Memory B cell (primary cell): ENCODE data around the gene NUDT8.
"Not testable (repeated sequence)": the region's sequence is repeated elsewhere in the genome, so short reads cannot be mapped to it uniquely, and the experiment has no call there.

Experiments
- ATAC-seq: fragments of 150-1000 bp; cut with Tn5 transposase; 2 replicates; pipeline ENCODE4 v1.10.0; 2021; ENCODE audit warnings: low read depth, mild to moderate bottlenecking, moderate library complexity
- DNase-seq, 2 donors: peaks; one replicate each; pipeline ENCODE4 v3.0.0; 2022; ENCODE audit warnings: low spot score in 2 of 2
- H3K27ac Mint-ChIP-seq: one replicate; pipeline ENCODE4 v1.8.0; 2022; ENCODE audit warnings: mild to moderate bottlenecking, moderate library complexity, mixed read lengths
- H3K27me3 Mint-ChIP-seq: one replicate; pipeline ENCODE4 v1.8.0; 2022; ENCODE audit warnings: mixed read lengths
- H3K36me3 Mint-ChIP-seq: one replicate; pipeline ENCODE4 v1.8.0; 2022; ENCODE audit warnings: mild to moderate bottlenecking, mixed read lengths
- H3K4me1 Mint-ChIP-seq: one replicate; pipeline ENCODE4 v1.8.0; 2022; ENCODE audit warnings: mixed read lengths
- H3K4me3 Mint-ChIP-seq: one replicate; pipeline ENCODE4 v1.8.0; 2022; ENCODE audit warnings: mild to moderate bottlenecking, moderate library complexity, mixed read lengths
- H3K9me3 Mint-ChIP-seq: one replicate; pipeline ENCODE4 v1.8.0; 2022; ENCODE audit warnings: mixed read lengths

The NUDT8 gene

DNA sequence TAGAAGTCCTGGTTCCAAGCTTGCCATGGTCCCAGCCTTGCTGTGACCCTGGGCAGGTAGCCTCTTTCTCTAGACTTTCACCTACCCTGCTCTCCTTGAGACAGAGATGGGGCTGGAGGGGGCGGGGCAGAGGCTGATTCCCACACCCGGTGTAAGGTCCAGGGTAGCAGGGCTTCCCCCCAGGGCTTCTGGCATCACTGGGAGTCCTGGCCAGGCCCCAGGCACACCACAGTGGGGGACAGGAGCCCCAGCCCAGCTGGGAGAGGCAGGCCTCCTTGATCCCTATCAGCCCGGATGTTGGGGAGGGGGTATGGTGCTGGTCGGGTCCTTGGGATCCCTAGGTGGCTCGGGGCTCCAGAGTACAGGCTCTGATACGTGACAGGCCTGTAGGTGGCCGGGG lies 1.7 kb upstream of the NUDT8 start:
- Mint-ChIP-seq H3K4me1 (peaks cover 11% of the 10 kb centered on the region), H3K27ac (no peak overlapping the region), H3K36me3 (no peaks in the 10 kb centered on the region), H3K27me3 (no peaks in the 10 kb centered on the region), H3K9me3 (no peaks in the 10 kb centered on the region), H3K4me3 (no peak overlapping the region)
- ATAC-seq (no peak), DNase-seq (no peak)

- ATAC-seq = no peak
- DNase-seq = no peak
- no peaks in the 10 kb centered on the region for H3K9me3 Mint-ChIP-seq
- peaks cover 11% of the 10 kb centered on the region for H3K4me1 Mint-ChIP-seq
- H3K36me3 Mint-ChIP-seq = no peaks in the 10 kb centered on the region
- no peaks in the 10 kb centered on the region for H3K27me3 Mint-ChIP-seq
- peak overlapping the region; percentile 62 for H3K27ac Mint-ChIP-seq
- H3K4me3 Mint-ChIP-seq = peak overlapping the region; percentile 81
Observed at GRCh38 chr11:67630943-67631331, 1.2 kb upstream of the NUDT8 start.

GRCh38 chr11:67630228-67630942 lies 648 bp upstream of the NUDT8 start:
- H3K9me3 Mint-ChIP-seq = no peaks in the 10 kb centered on the region
- H3K27me3 Mint-ChIP-seq = no peaks in the 10 kb centered on the region
- H3K36me3 Mint-ChIP-seq = no peaks in the 10 kb centered on the region
- DNase-seq (peak; percentile 89 to 90), ATAC-seq (peak; percentile 61)
- peaks cover 11% of the 10 kb centered on the region for H3K4me1 Mint-ChIP-seq
- peak overlapping the region; percentile 81 for H3K4me3 Mint-ChIP-seq
- peak overlapping the region; percentile 62 for H3K27ac Mint-ChIP-seq

- peaks cover 14% of the 10 kb centered on the region for H3K4me1 Mint-ChIP-seq
- H3K36me3 Mint-ChIP-seq = no peaks in the 10 kb centered on the region
- peak overlapping the region; percentile 81 for H3K4me3 Mint-ChIP-seq
- ATAC-seq (no peak), DNase-seq (no peak)
- H3K27ac Mint-ChIP-seq = no peak overlapping the region
- H3K27me3 Mint-ChIP-seq = no peaks in the 10 kb centered on the region
- H3K9me3 Mint-ChIP-seq = no peaks in the 10 kb centered on the region
Observed at GRCh38 chr11:67628710-67629385, 889 bp downstream of the NUDT8 start.

- Mint-ChIP-seq H3K4me3 (peak overlapping the region; percentile 27), H3K36me3 (no peaks in the 10 kb centered on the region), H3K4me1 (peaks cover 14% of the 10 kb centered on the region), H3K27ac (no peak overlapping the region), H3K9me3 (no peaks in the 10 kb centered on the region), H3K27me3 (no peaks in the 10 kb centered on the region)
- no peak for ATAC-seq
- DNase-seq = no peak
Observed at GRCh38 chr11:67627812-67628624, 1.7 kb downstream of the NUDT8 start.

DNA sequence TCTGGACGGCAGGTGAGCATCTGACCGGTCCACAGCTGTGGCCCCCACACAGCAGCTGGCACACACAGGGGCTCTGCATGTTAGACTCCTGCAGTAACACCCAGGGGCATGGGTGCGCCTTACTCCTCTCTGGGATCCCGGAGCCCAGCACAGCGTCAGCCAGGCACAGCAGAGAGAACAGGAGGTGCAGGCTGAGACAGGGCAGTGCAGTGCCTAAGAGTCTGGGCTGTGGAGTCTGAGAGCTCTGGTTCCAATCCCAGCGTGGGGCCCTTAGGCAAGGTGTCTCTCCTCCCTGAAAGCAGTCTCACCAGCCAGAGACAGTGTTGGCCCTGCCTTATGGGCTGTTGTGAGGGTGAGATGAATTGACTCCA lies 2.3 kb downstream of the NUDT8 start:
- ATAC-seq (no peak), DNase-seq (no peak)
- H3K36me3 Mint-ChIP-seq = no peaks in the 10 kb centered on the region
- H3K27me3 Mint-ChIP-seq = no peaks in the 10 kb centered on the region
- H3K4me3 Mint-ChIP-seq = no peak overlapping the region
- H3K4me1 Mint-ChIP-seq = peaks cover 14% of the 10 kb centered on the region
- H3K9me3 Mint-ChIP-seq = no peaks in the 10 kb centered on the region
- no peak overlapping the region for H3K27ac Mint-ChIP-seq

- no peaks in the 10 kb centered on the region for H3K36me3 Mint-ChIP-seq
- no peak overlapping the region for H3K27ac Mint-ChIP-seq
- no peak for ATAC-seq
- peaks cover 14% of the 10 kb centered on the region for H3K4me1 Mint-ChIP-seq
- no peak overlapping the region for H3K4me3 Mint-ChIP-seq
- H3K27me3 Mint-ChIP-seq = no peaks in the 10 kb centered on the region
- no peaks in the 10 kb centered on the region for H3K9me3 Mint-ChIP-seq
- no peak for DNase-seq
Observed at GRCh38 chr11:67626970-67627369, 2.8 kb downstream of the NUDT8 start.

DNA sequence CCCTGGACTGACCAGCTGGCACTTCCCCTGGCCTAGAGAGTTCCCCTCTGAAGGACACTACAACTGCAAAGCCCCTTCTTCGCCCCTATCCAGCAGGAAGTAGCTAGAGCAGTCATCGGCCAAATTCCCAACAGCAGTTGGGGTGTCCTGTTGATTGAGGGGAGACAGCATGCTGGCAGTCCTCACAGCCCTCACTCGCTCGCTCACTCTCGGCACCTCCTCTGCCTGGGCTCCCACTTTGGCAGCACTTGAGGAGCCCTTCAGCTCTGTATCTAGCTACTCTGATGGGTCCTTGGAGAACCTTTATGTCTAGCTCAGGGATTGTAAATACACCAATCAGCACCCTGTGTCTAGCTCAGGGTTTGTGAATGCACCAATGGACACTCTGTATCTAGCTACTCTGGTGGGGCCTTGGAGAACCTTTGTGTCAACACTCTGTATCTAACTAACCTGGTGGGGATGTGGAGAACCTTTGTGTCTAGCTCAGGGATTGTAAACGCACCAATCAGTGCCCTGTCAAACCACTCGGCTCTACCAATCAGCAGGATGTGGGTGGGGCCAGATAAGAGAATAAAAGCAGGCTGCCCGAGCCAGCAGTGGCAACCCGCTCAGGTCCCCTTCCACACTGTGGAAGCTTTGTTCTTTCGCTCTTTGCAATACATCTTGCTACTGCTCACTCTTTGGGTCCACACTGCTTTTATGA lies 3.5 kb downstream of the NUDT8 start:
- ATAC-seq, H3K27ac Mint-ChIP-seq, H3K9me3 Mint-ChIP-seq, H3K27me3 Mint-ChIP-seq, DNase-seq, H3K36me3 Mint-ChIP-seq, H3K4me3 Mint-ChIP-seq: not testable (repeated sequence)
- H3K4me1 Mint-ChIP-seq = peaks cover 14% of the 10 kb centered on the region

DNA sequence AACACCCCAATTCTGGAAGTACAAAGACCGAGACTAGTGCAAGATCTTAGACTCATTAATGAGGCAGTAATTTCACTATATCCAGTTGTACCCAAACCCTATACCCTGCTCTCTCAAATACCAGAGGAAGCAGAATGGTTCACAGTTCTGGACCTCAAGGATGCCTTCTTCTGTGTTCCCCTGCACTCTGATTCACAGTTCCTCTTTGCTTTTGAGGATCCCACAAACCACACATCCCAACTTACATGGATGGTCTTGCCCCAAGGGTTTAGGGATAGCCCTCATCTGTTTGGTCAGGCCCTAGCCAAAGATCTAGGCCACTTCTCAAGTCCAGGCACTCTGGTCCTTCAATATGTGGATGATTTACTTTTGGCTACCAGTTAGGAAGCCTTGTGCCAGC lies 5.9 kb downstream of the NUDT8 start:
- H3K27me3 Mint-ChIP-seq, H3K9me3 Mint-ChIP-seq, H3K36me3 Mint-ChIP-seq, H3K27ac Mint-ChIP-seq, ATAC-seq, H3K4me1 Mint-ChIP-seq, DNase-seq, H3K4me3 Mint-ChIP-seq: not testable (repeated sequence)

GRCh38 chr11:67622905-67623304 lies 6.8 kb downstream of the NUDT8 start:
- H3K4me1 Mint-ChIP-seq, H3K4me3 Mint-ChIP-seq, ATAC-seq, H3K27me3 Mint-ChIP-seq, H3K36me3 Mint-ChIP-seq, H3K9me3 Mint-ChIP-seq, DNase-seq, H3K27ac Mint-ChIP-seq: not testable (repeated sequence)

DNA sequence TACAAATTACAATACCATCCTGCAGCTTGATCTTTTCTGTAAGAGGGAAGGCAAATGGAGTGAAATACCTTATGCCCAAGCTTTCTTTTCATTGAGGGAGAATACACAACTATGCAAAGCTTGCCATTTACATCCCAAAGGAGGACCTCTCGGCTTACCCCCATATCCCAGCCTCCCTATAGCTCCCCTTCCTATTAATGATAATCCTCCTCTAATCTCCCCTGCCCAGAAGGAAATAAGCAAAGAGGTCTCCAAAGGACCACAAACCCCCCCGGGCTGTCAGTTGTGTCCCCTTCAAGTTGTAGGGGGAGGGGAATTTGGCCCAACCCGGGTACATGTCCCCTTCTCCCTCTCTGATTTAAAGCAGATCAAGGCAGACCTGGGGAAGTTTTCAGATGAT lies 7.8 kb downstream of the NUDT8 start:
- not testable (repeated sequence) for H3K27ac Mint-ChIP-seq, H3K4me3 Mint-ChIP-seq, DNase-seq, H3K27me3 Mint-ChIP-seq, ATAC-seq, H3K36me3 Mint-ChIP-seq, H3K9me3 Mint-ChIP-seq, H3K4me1 Mint-ChIP-seq

DNA sequence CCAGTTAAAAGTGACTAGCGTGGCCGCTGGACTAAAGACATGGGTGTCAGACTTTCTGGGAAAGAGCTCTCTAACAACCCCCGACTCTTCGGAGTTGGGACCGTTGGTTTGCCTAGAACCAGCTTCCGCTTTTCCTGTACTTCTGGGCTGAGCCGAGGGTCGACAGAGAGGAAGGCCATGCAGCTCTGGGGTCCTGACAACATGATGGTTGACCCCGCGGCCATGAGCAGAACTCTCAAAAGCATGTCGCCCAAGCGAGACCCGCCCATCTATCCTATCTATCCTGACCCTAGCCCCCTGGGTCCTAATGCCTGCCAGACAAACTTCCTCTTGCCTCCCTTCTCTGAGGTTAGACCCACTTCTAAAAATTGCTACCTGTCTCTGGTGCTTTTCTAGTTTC lies 9.1 kb downstream of the NUDT8 start:
- not testable (repeated sequence) for DNase-seq, H3K4me1 Mint-ChIP-seq, H3K9me3 Mint-ChIP-seq, H3K27me3 Mint-ChIP-seq, H3K27ac Mint-ChIP-seq, H3K36me3 Mint-ChIP-seq, H3K4me3 Mint-ChIP-seq, ATAC-seq

DNA sequence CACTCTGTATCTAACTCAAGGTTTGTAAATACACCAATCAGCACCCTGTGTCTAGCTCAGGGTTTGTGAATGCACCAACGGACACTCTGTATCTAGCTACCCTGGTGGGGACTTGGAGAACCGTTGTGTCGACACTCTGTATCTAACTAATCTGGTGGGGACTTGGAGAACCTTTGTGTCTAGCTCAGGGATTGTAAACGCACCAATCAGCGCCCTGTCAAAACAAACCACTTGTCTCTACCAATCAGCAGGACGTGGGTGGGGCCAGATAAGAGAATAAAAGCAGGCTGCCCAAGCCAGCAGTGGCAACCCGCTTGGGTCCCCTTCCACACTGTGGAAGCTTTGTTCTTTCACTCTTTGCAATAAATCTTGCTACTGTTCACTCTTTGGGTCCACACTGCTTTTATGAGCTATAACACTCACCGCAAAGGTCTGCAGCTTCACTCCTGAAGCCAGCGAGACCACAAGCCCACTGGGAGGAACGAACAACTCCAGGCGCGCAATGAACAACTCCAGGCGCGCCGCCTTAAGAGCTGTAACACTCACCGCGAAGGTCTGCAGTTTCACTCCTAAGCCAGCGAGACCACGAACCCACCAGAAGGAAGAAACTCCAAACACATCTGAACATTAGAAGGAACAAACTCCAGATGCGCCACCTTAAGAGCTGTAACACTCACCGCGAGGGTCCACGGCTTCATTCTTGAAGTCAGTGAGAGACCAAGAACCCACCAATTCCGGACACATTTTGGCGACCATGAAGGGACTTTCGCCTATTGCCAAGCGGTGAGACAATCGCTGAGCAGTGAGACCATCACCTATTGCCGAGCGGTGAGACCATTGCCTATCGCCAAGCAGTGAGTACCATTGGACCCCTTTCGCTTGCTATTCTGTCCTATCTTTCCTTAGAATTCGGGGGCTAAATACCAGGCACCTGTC lies 9.8 kb downstream of the NUDT8 start:
- not testable (repeated sequence) for H3K9me3 Mint-ChIP-seq, H3K4me1 Mint-ChIP-seq, H3K36me3 Mint-ChIP-seq, H3K27ac Mint-ChIP-seq, H3K4me3 Mint-ChIP-seq, H3K27me3 Mint-ChIP-seq, ATAC-seq, DNase-seq
